HG03139 (cell line): Measurements from ENCODE around the gene SDK1.
"Not testable (repeated sequence)": the region's sequence is repeated elsewhere in the genome, so short reads cannot be mapped to it uniquely, and the experiment has no call there.

Experiments used
- ATAC-seq: cut with Tn5 transposase; IDR thresholded peaks from one replicate; pipeline ENCODE4 v1.9.1; 2021; ENCODE audit not compliant: unreplicated experiment

The SDK1 gene

GRCh38 chr7:4270268-4270667 lies 969.2 kb downstream of the SDK1 start:
- ATAC-seq, result no peak

GRCh38 chr7:4270941-4271715 lies 970.1 kb downstream of the SDK1 start:
- no peak for ATAC-seq

DNA sequence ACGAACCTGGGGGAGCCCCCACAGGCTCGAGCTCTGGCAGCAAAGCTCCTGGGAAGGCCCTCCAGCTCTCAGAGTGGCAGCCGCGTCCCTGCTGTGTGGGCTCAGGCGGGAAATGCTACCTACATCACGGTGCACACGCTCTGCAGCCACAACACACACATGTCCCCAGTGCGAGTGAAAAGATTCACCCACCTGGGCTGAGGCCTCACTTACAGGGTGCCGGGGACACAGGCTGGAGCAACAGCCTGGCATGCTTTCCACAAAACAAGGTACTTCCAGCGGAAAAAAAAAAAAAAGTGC lies 970.6 kb downstream of the SDK1 start:
- ATAC-seq, result no peak

DNA sequence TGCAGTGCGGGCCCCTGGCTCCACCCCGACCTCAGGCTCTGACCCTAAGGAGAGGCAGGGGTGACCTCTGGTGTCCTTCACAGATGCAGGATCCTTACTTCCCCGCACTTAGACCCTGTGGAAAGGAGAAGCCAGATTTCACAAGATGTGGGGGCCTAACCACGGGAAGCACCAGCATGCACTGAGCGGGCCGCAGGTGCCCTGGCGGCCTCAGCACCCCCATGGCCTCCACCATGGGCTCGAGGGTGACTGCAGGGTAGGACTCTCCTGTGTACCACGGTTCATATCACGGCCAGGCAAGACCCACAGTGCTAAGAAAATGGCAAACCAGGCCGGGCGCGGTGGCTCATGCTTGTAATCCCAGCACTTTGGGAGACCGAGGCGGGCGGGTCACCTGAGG lies 971.1 kb downstream of the SDK1 start:
- no peak for ATAC-seq

- no peak for ATAC-seq
Observed at GRCh38 chr7:4273566-4274230, 972.6 kb downstream of the SDK1 start.

- ATAC-seq, result no peak
Observed at GRCh38 chr7:4274286-4274685, 973.2 kb downstream of the SDK1 start.

- ATAC-seq, result no peak
Observed at GRCh38 chr7:4277936-4278335, 976.9 kb downstream of the SDK1 start.

GRCh38 chr7:4279216-4279615 lies 978.2 kb downstream of the SDK1 start:
- no peak for ATAC-seq

DNA sequence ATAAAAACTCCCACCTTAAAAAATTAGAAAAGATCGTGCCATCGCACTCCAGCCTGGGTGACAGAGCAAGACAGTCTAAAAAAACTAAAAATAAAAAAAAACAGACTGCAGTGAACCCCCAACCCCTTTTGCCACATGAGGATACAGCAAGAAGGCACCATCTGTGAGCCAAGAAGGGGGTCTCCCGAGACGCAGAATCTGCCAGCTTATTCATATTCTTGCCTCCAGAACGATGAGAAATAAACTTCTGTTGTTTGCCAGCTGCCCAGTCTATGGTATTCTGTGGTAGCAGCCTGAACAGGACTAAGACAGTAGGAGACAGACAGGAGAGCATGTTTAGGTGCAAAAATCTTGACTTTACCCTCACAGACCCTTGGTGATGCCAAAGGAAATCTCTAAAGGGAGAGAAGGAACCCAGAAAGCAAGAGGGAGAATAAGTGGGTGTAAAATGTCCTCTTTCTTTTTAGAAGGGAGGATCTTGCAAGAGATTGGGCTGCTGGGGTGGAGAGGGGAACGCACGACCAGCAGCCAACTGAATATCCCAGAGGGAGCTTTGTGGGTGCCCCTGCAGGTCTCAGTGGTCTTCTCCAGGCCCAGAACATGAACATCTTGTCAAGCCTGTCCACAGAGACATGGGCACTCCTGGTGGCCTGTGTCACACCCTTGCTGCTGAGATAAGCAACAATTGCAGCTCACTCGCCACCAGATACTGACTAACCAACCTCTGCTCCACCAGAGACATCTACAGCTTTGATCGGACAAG lies 980.4 kb downstream of the SDK1 start:
- no peak for ATAC-seq

DNA sequence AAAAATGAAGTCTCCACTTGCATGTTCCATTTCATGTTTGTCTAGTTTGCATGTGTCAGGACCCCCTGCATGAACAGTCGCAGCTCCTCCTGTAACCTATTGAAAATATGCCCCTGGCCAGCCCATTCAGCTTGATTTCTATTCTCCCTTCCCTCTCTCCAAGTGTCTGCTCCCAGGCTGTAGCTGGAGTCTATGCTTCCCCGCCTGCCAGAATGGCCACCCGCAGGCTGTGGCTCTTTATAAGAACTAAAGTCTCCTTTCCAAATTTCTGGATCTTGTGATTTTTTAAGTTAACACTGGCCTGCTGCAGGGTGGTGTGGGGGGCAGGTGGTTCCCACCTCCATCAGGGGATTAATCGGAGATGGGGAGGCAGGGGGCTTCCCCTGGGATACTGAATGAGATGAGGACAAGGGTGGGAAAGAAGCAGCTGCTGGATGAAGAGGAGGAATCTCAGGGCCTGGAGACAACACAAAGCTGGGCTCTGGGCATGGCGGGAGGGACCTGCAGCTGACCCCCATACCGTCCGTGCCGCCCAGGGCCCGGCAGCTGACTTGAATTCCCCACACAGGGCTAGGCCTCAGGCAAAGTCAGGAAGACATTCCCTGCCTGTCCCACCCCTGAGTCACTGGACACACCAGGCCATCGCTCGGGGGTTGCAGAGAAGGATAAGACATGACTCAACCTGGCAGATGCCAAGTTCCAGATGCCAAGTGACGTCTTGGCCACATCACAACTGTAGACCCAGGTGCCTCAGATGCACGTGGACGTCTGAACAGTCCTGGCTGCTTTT lies 981.6 kb downstream of the SDK1 start:
- no peak for ATAC-seq

DNA sequence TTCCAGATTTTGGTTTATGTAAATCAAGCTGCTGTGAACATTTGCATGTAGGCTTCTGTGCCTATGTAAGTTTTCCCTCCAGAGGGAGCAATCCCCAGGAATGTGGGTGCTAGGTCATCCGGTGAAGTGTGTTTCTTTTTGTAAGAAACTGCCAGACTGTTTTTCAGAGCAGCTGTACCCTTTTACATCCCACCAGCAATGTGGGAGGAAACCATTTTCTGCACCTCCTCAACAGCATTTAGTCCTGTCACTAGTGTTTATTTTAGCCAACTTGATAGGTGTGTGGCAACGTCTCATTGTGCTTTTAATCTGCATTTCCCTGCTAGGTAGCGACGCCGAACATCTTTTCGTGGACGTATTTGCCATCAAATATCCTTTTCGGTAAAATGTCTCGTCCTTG lies 985.3 kb downstream of the SDK1 start:
- ATAC-seq, result no peak

DNA sequence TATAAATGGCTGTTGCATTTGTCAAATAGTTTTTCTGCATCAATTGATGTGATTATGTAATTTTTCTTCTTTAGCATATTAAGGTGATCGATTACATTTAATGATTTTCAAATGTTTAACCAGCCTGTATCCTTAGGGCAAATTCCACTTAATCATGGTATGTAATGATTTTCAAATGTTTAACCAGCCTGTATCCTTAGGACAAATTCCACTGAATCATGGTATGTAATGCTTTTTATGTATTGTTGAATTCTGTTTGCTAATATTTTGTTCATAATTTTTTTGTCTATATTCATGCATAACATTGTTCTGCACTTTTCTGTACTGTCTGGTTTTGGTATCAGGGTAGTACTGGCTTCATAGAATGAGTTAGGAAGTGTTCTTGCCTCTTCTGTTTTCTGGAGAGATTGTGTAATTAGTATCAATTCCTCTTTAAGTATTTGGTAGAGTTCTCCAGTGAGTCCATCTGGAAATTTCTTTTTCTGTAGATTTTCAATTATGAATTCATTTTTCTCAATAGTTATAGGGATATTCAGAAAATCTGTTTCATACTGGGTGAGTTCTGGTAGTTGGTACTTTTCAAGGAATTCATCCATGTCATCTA lies 987.8 kb downstream of the SDK1 start:
- no peak for ATAC-seq

GRCh38 chr7:4297165-4297917 lies 996.3 kb downstream of the SDK1 start:
- no peak for ATAC-seq

- no peak for ATAC-seq
Observed at GRCh38 chr7:4297918-4298219, 996.8 kb downstream of the SDK1 start.

GRCh38 chr7:4299431-4299830 lies 998.4 kb downstream of the SDK1 start:
- no peak for ATAC-seq

GRCh38 chr7:4302203-4302905 lies 1001.3 kb downstream of the SDK1 start:
- ATAC-seq, result no peak

GRCh38 chr7:4307316-4308204 lies 1006.5 kb downstream of the SDK1 start:
- no peak for ATAC-seq

- ATAC-seq, result no peak
Observed at GRCh38 chr7:4308205-4308590, 1007.1 kb downstream of the SDK1 start.

- not testable (repeated sequence) for ATAC-seq
Observed at GRCh38 chr7:4313911-4314310, 1012.9 kb downstream of the SDK1 start.
